ENCODE data around the gene RNH1.
"Not testable (repeated sequence)": the region's sequence is repeated elsewhere in the genome, so short reads cannot be mapped to it uniquely, and the experiment has no call there.

Gene RNH1

GRCh38 chr11:516918-517685, 10.1 kb upstream of the RNH1 start:
- not testable (repeated sequence) for DNase-seq

GRCh38 chr11:516400-516799, 9.4 kb upstream of the RNH1 start:
- no peak for DNase-seq

GRCh38 chr11:515131-515530, 8.1 kb upstream of the RNH1 start:
- DNase-seq, result no peak

- DNase-seq, result no peak
Observed at GRCh38 chr11:514606-515005, 7.6 kb upstream of the RNH1 start.

GRCh38 chr11:512761-513595, 5.9 kb upstream of the RNH1 start:
- no peak for DNase-seq

GRCh38 chr11:508956-509355, 1.9 kb upstream of the RNH1 start:
- no peak for DNase-seq

- no peak for DNase-seq
Observed at GRCh38 chr11:507727-508515, 879 bp upstream of the RNH1 start.

GRCh38 chr11:506238-506994, 626 bp downstream of the RNH1 start:
- peak; percentile 62 for DNase-seq

- no peak for DNase-seq
Observed at GRCh38 chr11:504994-505344, 2.1 kb downstream of the RNH1 start.

- DNase-seq, result no peak
Observed at GRCh38 chr11:504053-504993, 2.7 kb downstream of the RNH1 start.

GRCh38 chr11:503179-503981, 3.7 kb downstream of the RNH1 start:
- no peak for DNase-seq

GRCh38 chr11:502288-503178, 4.5 kb downstream of the RNH1 start:
- no peak for DNase-seq

GRCh38 chr11:501683-502287, 5.3 kb downstream of the RNH1 start:
- no peak for DNase-seq

- no peak for DNase-seq
Observed at GRCh38 chr11:501001-501682, 5.9 kb downstream of the RNH1 start.

GRCh38 chr11:499201-500076, 7.6 kb downstream of the RNH1 start:
- no peak for DNase-seq

- no peak for DNase-seq
Observed at GRCh38 chr11:498297-499181, 8.5 kb downstream of the RNH1 start.
